Loucy (cell line): ENCODE measurements around the gene ABI3.

Source experiments
- EZH2phosphoT487 ChIP-seq: fragments of 200-600 bp; IDR thresholded peaks from 2 replicates; pipeline ENCODE4 v1.6.1; 2018; ENCODE audit warnings: antibody characterized with exemption, mild to moderate bottlenecking, moderate library complexity, borderline replicate concordance
- TF ChIP-seq, protein P1 (sequence below): fragments of 200-600 bp; sonication (generic); conservative IDR thresholded peaks from 2 replicates; pipeline ENCODE4 v1.5.1; 2014; ENCODE audit warnings: mild to moderate bottlenecking, antibody characterized with exemption, low read length

- TF ChIP-seq, protein P1, sequence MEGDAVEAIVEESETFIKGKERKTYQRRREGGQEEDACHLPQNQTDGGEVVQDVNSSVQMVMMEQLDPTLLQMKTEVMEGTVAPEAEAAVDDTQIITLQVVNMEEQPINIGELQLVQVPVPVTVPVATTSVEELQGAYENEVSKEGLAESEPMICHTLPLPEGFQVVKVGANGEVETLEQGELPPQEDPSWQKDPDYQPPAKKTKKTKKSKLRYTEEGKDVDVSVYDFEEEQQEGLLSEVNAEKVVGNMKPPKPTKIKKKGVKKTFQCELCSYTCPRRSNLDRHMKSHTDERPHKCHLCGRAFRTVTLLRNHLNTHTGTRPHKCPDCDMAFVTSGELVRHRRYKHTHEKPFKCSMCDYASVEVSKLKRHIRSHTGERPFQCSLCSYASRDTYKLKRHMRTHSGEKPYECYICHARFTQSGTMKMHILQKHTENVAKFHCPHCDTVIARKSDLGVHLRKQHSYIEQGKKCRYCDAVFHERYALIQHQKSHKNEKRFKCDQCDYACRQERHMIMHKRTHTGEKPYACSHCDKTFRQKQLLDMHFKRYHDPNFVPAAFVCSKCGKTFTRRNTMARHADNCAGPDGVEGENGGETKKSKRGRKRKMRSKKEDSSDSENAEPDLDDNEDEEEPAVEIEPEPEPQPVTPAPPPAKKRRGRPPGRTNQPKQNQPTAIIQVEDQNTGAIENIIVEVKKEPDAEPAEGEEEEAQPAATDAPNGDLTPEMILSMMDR = no peak
- TF ChIP-seq EZH2phosphoT487 = no peak
Observed at GRCh38 chr17:49210158-49211029, at the start of gene ABI3, which contains the start of gene GNGT2.
